HepG2 (cell line): Measurements from ENCODE around the gene BANK1.

Source experiments
- EED ChIP-seq: sonication (generic); formaldehyde crosslinking; IDR thresholded peaks from 2 replicates; pipeline ENCODE4 v1.5.0; 2020; ENCODE audit warnings: mild to moderate bottlenecking, missing genetic modification reagents
- ZBTB1 ChIP-seq: sonication (generic); formaldehyde crosslinking; IDR thresholded peaks from 2 replicates; pipeline ENCODE4 v1.4.0; 2020; ENCODE audit warnings: missing genetic modification reagents, borderline replicate concordance
- ZNF724P ChIP-seq: sonication (generic); formaldehyde crosslinking; IDR thresholded peaks from 2 replicates; pipeline ENCODE4 v1.8.0; 2022; ENCODE audit warnings: missing genetic modification reagents, borderline replicate concordance
- TF ChIP-seq, protein P1 (sequence below): sonication (generic); formaldehyde crosslinking; IDR thresholded peaks from 2 replicates; pipeline ENCODE4 v1.4.0; 2020; ENCODE audit warnings: missing genetic modification reagents
- TF ChIP-seq, protein P2 (sequence below): sonication (generic); formaldehyde crosslinking; IDR thresholded peaks from 2 replicates; pipeline ENCODE4 v1.5.0; 2020; ENCODE audit warnings: missing genetic modification reagents
- TF ChIP-seq, protein P3 (sequence below): sonication (generic); formaldehyde crosslinking; IDR thresholded peaks from 2 replicates; pipeline ENCODE4 v1.5.0; 2020; ENCODE audit warnings: mild to moderate bottlenecking, missing genetic modification reagents, moderate library complexity
- TF ChIP-seq, protein P4 (sequence below), 2 experiments: sonication (generic) in 1 of 2; formaldehyde crosslinking in 1 of 2; IDR thresholded peaks; 2 replicates each; pipeline versions ENCODE4 v1.5.1 to v1.6.1; 2011 to 2020; ENCODE audit warnings: borderline replicate concordance in 1 of 2, low read depth in 1 of 2, low read length in 1 of 2, mild to moderate bottlenecking in 1 of 2, missing genetic modification reagents in 1 of 2, moderate library complexity in 1 of 2
- TF ChIP-seq, protein P5 (sequence below): IDR thresholded peaks from 2 replicates; pipeline ENCODE4 v1.6.1; 2012; ENCODE audit warnings: inconsistent platforms

DNA sequence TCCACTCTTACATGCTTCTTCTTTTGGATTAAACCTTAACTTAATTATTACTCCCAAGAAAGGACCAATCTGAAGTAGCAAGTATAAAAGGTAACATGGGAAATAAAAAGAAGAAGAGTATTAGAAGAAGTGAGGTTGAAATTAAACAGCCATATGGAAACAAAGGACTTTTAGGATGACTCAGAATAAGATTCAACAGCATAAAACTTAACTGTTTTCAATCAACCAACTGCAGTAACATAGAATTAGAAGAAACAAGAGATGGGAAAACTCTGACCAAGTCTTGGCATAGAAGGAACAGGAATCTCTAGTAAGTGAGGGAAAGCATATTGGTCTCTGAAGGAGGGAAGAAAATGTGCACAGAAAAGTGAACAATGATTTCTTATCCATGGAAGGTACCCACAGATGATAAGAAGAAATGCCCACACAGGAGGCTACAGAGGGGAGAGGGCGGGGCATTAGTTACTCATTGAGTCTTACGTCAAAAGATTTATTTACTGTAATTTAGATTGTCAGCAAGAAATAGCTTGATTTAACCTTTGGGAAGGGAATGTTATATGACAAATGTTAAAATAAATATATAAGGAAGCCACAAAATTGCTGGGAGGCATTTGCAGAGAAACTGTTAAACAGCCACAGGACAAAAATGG is 177.3 kb downstream of the BANK1 start:
- TF ChIP-seq, protein P1, sequence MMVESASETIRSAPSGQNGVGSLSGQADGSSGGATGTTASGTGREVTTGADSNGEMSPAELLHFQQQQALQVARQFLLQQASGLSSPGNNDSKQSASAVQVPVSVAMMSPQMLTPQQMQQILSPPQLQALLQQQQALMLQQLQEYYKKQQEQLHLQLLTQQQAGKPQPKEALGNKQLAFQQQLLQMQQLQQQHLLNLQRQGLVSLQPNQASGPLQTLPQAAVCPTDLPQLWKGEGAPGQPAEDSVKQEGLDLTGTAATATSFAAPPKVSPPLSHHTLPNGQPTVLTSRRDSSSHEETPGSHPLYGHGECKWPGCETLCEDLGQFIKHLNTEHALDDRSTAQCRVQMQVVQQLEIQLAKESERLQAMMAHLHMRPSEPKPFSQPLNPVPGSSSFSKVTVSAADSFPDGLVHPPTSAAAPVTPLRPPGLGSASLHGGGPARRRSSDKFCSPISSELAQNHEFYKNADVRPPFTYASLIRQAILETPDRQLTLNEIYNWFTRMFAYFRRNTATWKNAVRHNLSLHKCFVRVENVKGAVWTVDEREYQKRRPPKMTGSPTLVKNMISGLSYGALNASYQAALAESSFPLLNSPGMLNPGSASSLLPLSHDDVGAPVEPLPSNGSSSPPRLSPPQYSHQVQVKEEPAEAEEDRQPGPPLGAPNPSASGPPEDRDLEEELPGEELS = no peak
- no peak for TF ChIP-seq ZNF724P (CRISPR knock-in tag)
- TF ChIP-seq, protein P2, sequence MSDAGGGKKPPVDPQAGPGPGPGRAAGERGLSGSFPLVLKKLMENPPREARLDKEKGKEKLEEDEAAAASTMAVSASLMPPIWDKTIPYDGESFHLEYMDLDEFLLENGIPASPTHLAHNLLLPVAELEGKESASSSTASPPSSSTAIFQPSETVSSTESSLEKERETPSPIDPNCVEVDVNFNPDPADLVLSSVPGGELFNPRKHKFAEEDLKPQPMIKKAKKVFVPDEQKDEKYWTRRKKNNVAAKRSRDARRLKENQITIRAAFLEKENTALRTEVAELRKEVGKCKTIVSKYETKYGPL = no peak
- TF ChIP-seq, protein P3, sequence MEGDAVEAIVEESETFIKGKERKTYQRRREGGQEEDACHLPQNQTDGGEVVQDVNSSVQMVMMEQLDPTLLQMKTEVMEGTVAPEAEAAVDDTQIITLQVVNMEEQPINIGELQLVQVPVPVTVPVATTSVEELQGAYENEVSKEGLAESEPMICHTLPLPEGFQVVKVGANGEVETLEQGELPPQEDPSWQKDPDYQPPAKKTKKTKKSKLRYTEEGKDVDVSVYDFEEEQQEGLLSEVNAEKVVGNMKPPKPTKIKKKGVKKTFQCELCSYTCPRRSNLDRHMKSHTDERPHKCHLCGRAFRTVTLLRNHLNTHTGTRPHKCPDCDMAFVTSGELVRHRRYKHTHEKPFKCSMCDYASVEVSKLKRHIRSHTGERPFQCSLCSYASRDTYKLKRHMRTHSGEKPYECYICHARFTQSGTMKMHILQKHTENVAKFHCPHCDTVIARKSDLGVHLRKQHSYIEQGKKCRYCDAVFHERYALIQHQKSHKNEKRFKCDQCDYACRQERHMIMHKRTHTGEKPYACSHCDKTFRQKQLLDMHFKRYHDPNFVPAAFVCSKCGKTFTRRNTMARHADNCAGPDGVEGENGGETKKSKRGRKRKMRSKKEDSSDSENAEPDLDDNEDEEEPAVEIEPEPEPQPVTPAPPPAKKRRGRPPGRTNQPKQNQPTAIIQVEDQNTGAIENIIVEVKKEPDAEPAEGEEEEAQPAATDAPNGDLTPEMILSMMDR (CRISPR knock-in tag) = no peak
- TF ChIP-seq EED (CRISPR knock-in tag) = no peak
- no peak for TF ChIP-seq ZBTB1 (CRISPR knock-in tag)
- TF ChIP-seq, protein P4, sequence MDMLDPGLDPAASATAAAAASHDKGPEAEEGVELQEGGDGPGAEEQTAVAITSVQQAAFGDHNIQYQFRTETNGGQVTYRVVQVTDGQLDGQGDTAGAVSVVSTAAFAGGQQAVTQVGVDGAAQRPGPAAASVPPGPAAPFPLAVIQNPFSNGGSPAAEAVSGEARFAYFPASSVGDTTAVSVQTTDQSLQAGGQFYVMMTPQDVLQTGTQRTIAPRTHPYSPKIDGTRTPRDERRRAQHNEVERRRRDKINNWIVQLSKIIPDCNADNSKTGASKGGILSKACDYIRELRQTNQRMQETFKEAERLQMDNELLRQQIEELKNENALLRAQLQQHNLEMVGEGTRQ (IDR thresholded peaks at IDR 0.05; ENCODE audit: low read depth, low read length) = no peak
- TF ChIP-seq, protein P4 (CRISPR knock-in tag; IDR thresholded peaks at IDR 0.05; ENCODE audit: borderline replicate concordance) = no peak
- TF ChIP-seq, protein P5, sequence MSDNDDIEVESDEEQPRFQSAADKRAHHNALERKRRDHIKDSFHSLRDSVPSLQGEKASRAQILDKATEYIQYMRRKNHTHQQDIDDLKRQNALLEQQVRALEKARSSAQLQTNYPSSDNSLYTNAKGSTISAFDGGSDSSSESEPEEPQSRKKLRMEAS = no peak
